GM12878 (cell line): ENCODE data around the gene PDRG1.

Experiments used
- BHLHE40 ChIP-seq, 2 experiments: fragments of 450-650 bp in 1 of 2; IDR thresholded peaks; 2 replicates each; pipeline ENCODE4 v1.6.1; 2011 to 2017; ENCODE audit warnings: low read depth in 2 of 2, borderline replicate concordance in 1 of 2, improper control_type of control experiment in 1 of 2, low read length in 1 of 2, mild to moderate bottlenecking in 1 of 2
- IKZF2 ChIP-seq, 2 experiments: fragments of 450-650 bp; IDR thresholded peaks; 2 replicates each; pipeline ENCODE4 v1.6.1; 2017; ENCODE audit warnings: mild to moderate bottlenecking in 2 of 2, moderate library complexity in 2 of 2
- TF ChIP-seq, protein P1 (sequence below), 3 experiments: IDR thresholded peaks in 2 of 3; conservative IDR thresholded peaks in 1 of 3; 2 replicates each; pipeline ENCODE4 v1.5.1; 2011; ENCODE audit warnings: low read depth in 3 of 3, low read length in 3 of 3, mild to moderate bottlenecking in 3 of 3, control low read depth in 2 of 3, moderate library complexity in 2 of 3, inconsistent platforms in 1 of 3, mixed read lengths in 1 of 3; ENCODE audit not compliant: control insufficient read depth in 2 of 3, insufficient read depth in 1 of 3; ENCODE audit errors: extremely low read depth in 1 of 3

GRCh38 chr20:31943052-31943471, 8.8 kb downstream of the PDRG1 start:
- TF ChIP-seq BHLHE40 (IDR thresholded peaks at IDR 0.05; ENCODE audit: borderline replicate concordance in 1 of 2, low read depth in 2 of 2, low read length in 1 of 2), result no peak
- TF ChIP-seq IKZF2 (IDR thresholded peaks at IDR 0.05), result no peak
- TF ChIP-seq, protein P1, sequence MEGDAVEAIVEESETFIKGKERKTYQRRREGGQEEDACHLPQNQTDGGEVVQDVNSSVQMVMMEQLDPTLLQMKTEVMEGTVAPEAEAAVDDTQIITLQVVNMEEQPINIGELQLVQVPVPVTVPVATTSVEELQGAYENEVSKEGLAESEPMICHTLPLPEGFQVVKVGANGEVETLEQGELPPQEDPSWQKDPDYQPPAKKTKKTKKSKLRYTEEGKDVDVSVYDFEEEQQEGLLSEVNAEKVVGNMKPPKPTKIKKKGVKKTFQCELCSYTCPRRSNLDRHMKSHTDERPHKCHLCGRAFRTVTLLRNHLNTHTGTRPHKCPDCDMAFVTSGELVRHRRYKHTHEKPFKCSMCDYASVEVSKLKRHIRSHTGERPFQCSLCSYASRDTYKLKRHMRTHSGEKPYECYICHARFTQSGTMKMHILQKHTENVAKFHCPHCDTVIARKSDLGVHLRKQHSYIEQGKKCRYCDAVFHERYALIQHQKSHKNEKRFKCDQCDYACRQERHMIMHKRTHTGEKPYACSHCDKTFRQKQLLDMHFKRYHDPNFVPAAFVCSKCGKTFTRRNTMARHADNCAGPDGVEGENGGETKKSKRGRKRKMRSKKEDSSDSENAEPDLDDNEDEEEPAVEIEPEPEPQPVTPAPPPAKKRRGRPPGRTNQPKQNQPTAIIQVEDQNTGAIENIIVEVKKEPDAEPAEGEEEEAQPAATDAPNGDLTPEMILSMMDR (IDR thresholded peaks at IDR 0.05 in 2 of 3, conservative IDR thresholded peaks at IDR 0.05 in 1 of 3; ENCODE audit: control insufficient read depth in 2 of 3, extremely low read depth in 1 of 3, insufficient read depth in 1 of 3, low read depth in 3 of 3, low read length in 3 of 3), result no peak
